Iris pigment epithelial cell (primary cell): ENCODE results near the gene ANKRD29.

ENCODE experiments used
- DNase-seq: peaks from one replicate; pipeline ENCODE4 v3.0.0-alpha.2; 2011; ENCODE audit warnings: low read depth

Gene ANKRD29

GRCh38 chr18:23684515-23685197, 21.9 kb upstream of the ANKRD29 start:
- peak; percentile 84 for DNase-seq

- peak; percentile 77 for DNase-seq
These were observed 21.0 kb upstream of the ANKRD29 start for GRCh38 chr18:23683671-23684070.

- DNase-seq: no peak
These were observed 20.4 kb upstream of the ANKRD29 start for GRCh38 chr18:23683155-23683554.

GRCh38 chr18:23682472-23682871, 19.8 kb upstream of the ANKRD29 start:
- no peak for DNase-seq

GRCh38 chr18:23682045-23682444, 19.3 kb upstream of the ANKRD29 start:
- no peak for DNase-seq

GRCh38 chr18:23675896-23676295, 13.2 kb upstream of the ANKRD29 start:
- DNase-seq: no peak

GRCh38 chr18:23675236-23675635, 12.5 kb upstream of the ANKRD29 start:
- no peak for DNase-seq

GRCh38 chr18:23673725-23674124, 11.0 kb upstream of the ANKRD29 start:
- no peak for DNase-seq

GRCh38 chr18:23671564-23671963, 8.9 kb upstream of the ANKRD29 start:
- DNase-seq: no peak

GRCh38 chr18:23669804-23670405, 7.2 kb upstream of the ANKRD29 start:
- no peak for DNase-seq

- DNase-seq: no peak
These were observed 6.6 kb upstream of the ANKRD29 start for GRCh38 chr18:23669202-23669766.

- no peak for DNase-seq
These were observed 6.0 kb upstream of the ANKRD29 start for GRCh38 chr18:23668731-23669130.

- DNase-seq: no peak
These were observed 4.4 kb upstream of the ANKRD29 start for GRCh38 chr18:23667114-23667513.

- peak; percentile 39 for DNase-seq
These were observed 2.0 kb upstream of the ANKRD29 start for GRCh38 chr18:23664674-23665073.

GRCh38 chr18:23661735-23662308, 889 bp downstream of the ANKRD29 start:
- no peak for DNase-seq

GRCh38 chr18:23658285-23658684, 4.4 kb downstream of the ANKRD29 start:
- peak; percentile 49 for DNase-seq

GRCh38 chr18:23652232-23652631, 10.5 kb downstream of the ANKRD29 start:
- DNase-seq: no peak

GRCh38 chr18:23650968-23651927, 11.5 kb downstream of the ANKRD29 start:
- DNase-seq: peak; percentile 92

GRCh38 chr18:23648940-23649607, 13.6 kb downstream of the ANKRD29 start:
- no peak for DNase-seq

- no peak for DNase-seq
These were observed 14.3 kb downstream of the ANKRD29 start for GRCh38 chr18:23648456-23648855.

- DNase-seq: no peak
These were observed 16.4 kb downstream of the ANKRD29 start for GRCh38 chr18:23646282-23646681.
